ENCODE measurements around the gene SLIT1. TPM values are rescaled to one million over a fixed set of nuclear protein-coding genes. Genes with fewer than 3 reads are reported as not detected.

Gene SLIT1
- total RNA-seq, 1 experiment from 2014 or later, result not detected

DNA sequence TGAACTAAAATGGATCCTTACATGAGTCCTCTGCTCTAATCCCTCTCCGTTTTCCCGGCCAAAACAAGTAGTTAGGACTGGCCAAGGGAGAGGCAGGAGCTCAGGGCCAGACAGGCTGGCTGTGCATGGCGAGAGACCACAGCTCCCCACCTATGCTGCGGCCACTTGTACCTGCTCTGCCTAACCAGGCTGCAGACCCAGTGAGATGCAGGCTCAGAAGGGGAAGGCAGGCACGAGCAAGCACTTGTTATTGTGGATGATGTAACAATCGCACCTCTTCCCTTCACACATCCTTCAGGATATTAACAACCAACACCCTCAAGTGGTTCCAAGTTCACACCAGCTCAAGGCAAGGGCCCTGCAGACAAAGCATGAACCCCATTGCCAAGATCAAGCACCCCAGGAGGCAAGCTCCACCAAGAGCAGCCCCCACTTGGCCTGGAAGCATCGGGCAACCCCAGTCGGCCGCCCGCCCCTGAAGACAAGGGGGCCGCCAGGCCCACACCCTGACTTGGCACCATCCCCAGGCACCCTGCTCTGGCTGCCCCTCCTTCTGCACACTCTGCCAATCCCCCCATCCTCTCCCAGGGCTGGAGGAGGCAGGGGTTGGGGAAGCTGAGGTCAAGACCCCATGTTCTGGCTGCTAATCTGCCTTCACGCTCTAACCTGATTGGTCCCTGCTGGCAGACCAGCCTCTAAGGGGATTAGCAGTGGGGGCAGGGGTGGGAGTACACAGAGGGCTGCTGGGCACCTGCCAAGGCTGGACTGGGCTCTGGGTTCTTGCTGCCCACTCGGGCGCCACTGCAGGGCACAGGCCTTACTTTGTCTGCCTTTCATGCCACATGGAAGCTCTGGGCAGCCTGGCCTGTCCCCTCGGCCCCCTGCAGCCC is 111.3 kb downstream of the SLIT1 start:
- Histone ChIP-seq H3K36me3 (no peaks in the 10 kb centered on the region), H3K9me3 (peaks cover 4% of the 10 kb centered on the region; the same call in 1 of the 2 replicates), H3K27me3 (no peaks in the 10 kb centered on the region), H3K4me3 (no peak overlapping the region)
- no peak for DNase-seq

DNA sequence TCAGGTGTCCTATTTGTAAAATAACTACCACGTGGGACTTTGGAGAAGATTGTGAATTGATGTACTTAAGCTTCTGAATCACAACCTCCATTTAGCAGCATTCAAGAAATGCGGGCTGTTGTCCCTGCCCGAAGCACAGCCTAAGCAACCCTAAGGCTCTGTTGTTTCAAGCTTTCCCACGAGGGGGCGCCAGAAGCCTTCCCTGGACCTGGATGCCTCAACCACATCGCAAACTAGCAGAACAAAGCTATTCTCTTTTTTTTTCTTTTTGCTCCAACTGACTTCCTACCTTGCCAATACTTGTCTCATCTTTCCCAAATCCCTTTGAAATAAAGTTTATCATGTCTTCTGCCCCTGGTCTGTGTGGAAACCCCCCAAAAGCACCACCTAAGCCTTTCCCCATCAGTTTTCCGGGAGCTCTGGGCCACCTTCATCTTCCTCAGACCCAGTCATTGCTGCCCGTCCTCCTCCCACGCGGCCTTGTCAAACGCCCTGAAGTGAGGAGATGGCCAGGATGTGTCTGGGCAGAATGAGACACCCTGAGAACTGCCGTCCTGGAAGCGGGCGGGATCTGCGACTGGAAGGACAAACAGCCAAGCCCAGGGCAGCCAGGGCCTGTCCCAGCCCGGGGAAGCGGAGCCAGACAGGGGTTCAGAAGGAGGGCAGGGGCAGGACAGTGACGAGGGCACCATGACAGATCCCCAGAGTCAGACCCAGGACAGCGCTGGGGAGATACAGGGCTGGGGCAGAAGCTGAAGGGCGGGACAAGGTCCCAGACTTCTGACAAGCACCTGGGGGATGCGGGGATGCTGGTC is 112.7 kb downstream of the SLIT1 start:
- Histone ChIP-seq H3K27me3 (no peaks in the 10 kb centered on the region), H3K4me3 (no peak overlapping the region), H3K36me3 (no peaks in the 10 kb centered on the region), H3K9me3 (peaks cover 4% of the 10 kb centered on the region; the same call in 1 of the 2 replicates)
- peak; percentile 61 for DNase-seq

DNA sequence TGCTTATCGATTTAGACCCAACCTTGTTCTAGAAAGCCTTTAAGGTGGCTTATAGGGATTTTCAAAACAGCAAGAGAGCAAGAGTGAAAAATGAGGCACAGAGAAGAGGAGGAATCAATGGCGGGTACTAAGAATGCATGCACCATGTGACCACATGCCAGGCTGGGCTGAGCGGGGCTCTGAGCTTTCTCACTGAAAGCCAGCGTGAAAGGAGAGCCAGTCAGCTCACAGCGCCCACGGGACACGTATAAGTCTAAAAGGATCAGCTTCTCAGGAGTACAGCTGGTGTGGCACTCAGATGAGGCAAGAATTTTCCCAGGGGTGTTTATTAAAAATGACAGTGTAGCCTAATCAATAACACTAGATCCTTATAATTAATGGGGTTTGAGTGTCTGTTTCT is 114.3 kb downstream of the SLIT1 start:
- no peaks in the 10 kb centered on the region for H3K36me3 ChIP-seq
- peaks cover 4% of the 10 kb centered on the region; the same call in 1 of the 2 replicates for H3K9me3 ChIP-seq
- no peak overlapping the region for H3K4me3 ChIP-seq
- no peaks in the 10 kb centered on the region for H3K27me3 ChIP-seq
- DNase-seq, result no peak

DNA sequence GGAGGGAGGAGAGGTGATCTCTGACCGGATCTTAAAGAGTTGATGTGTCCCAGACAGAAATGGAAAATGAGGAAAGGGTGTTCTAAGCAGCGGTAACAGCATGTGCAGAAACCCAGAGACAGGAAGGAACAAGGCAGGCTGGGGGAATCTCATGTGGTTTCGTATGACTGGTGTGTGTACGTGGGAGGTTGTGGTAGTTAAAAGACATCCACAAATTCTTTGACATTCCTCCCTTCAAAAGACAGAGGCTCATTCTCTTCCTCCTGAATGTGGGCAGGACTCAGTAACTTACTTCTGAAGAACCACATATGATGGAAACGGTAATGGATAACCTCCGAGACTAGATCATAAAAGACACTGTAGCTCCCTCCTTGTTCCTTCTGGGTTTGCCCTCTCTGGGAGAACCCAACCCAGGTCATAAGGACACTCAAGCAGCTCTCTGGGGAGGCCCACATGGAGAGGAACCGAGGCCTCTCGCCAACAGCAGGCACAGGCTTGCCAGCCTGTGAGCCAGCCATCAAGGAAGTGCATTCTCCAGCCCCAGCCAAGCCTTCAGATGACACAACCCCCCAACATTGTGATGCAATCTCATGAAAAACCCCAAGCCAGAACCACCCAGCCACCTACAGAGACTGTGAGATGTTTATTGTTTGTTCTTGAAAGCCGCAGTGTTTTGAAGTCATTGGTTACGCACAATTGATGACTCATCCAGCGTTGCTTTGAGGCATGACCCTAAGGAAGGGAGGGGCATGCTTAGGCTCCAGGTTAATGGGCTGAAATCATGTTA is 116.0 kb downstream of the SLIT1 start:
- no peak overlapping the region for H3K4me3 ChIP-seq
- peaks cover 4% of the 10 kb centered on the region; the same call in 1 of the 2 replicates for H3K9me3 ChIP-seq
- no peaks in the 10 kb centered on the region for H3K27me3 ChIP-seq
- no peaks in the 10 kb centered on the region for H3K36me3 ChIP-seq
- DNase-seq, result peak; percentile 28

DNA sequence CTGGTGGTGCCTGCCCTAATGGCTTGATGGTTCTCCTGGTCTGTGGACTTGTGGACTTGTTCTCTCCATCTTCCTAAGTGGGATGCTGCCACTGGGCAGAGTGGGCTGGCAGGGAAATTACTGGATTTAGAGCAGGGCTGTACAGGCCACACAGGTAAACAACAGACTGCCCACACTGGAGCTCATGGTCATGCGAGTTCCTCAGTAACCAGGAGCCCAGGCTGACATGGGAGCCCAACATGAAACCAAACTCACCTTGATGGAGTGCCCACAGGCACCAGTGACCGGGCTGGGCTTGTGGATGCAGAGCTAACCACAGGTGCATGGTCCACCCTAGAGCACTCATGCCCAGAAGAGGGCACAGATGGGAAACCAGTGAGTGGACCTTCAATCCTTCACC is 116.7 kb downstream of the SLIT1 start:
- no peaks in the 10 kb centered on the region for H3K36me3 ChIP-seq
- DNase-seq, result no peak
- no peak overlapping the region for H3K4me3 ChIP-seq

DNA sequence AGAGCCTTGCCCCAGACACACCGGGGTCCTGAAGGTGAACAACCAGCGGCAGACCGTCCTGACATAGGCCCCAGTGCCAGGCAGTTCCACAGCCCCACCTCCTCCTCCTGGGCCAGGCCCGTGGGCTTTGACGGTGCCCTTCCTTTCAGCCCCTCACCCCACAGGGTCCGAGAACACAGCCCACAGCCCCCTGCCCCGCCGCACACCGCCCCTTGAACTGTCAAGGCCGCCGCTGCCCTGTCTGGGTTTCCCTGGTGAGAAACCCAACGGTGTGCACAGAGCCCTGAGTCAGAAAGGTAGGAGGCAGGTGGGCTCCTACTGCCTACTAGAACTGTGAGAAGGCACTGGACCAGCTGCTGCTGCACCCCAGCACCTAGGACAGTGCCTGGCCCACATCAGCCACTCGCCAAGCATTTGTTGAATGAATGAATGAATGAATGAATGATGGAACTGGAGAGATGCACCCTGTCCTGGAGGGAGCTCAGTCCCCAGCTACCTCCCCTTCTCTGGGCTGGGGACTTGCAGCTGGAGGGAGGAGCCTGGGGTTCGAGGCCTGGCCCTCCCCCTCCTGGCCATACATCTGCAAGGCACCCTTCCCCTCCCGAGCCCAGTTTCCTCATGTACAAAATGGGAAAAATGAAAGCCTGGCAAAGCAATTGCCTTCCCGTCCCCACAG is 117.9 kb downstream of the SLIT1 start:
- Histone ChIP-seq H3K36me3 (no peaks in the 10 kb centered on the region), H3K4me3 (no peak overlapping the region), H3K27me3 (no peaks in the 10 kb centered on the region), H3K9me3 (peaks cover 4% of the 10 kb centered on the region; the same call in 1 of the 2 replicates)
- no peak for DNase-seq

More for the DNA sequence above, 116.7 kb downstream of the SLIT1 start:
- Histone ChIP-seq H3K27me3 (no peaks in the 10 kb centered on the region), H3K9me3 (peaks cover 4% of the 10 kb centered on the region; the same call in 1 of the 2 replicates)

DNA sequence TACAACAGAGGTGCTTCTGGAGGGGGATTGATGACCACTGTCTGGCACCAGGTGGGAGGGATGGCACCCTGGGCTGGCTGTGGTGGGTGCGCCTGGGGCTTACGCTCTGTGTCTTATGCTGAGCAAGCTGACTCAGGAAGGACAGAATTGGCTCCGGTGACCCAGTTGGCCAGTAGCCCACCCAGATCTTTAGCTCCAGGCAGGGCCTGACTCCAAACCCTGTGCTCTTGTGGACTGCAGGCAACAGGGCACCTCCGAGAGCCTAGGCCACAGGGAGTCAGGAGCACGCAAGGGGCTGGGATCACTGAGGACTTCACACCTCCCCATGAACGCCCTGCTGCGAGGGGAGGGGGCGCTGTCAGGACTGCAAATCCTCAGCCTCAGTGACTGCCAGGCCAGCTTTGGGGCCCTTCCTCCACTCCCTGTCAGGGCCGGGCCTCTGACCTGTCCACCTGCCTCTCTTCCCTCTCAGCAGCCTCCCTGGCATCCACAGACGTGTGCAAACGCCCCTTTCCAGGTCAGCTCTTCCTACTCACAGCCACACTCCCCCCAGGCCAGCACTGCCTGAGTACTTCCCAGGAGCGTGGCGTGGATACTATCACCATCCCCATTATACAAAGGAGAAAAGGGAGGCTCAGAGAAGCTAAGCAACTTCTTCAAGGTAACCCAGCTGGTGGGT is 118.7 kb downstream of the SLIT1 start:
- Histone ChIP-seq H3K36me3 (no peaks in the 10 kb centered on the region), H3K9me3 (peaks cover 4% of the 10 kb centered on the region; the same call in 1 of the 2 replicates), H3K4me3 (no peak overlapping the region), H3K27me3 (no peaks in the 10 kb centered on the region)
- no peak for DNase-seq

DNA sequence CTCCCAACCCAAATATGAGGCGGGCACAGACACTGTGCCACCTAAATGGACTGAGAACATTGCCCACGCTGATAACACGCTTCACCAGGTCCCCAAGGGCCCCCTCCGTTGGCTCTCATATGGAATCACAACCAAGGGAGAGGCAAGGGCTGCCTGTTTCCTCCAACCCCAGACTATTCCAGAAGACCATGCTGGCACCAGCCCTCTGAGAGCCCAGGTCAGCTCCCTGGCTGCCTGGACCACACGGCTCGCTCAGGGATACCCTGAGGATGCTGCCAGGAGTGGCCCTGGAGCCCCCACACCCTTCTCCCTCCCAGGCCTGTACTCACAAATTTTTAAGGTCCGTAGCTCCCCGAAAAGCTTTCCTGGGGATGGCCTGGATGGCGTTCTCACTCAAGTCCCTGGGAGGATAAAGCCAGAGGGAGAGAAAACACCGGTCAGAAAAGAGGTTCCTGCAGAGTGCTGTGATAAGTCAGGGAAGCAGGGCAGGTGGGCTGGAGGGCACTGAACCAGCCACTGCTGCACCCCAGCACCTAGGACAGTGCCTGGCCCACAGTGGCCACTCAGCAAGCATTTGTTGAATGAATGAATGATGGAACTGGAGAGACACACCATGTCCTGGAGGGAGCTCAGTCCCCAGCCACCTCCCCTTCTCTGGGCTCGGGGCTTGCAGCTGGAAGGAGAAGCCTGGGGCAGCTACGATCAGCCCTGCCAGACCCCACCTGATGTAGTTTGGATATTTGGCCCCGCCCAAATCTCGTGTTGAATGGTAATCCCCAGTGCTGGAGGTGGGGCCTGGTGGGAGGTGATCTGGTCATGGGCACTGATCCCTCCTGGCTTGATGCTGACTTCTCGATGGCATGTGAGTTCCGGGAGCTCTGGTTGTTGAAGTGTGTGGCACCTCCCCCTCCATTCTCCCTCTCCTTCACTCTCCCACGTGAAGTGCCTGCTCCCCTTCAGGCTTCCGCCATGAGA is 119.8 kb downstream of the SLIT1 start:
- H3K4me3 ChIP-seq, result no peak overlapping the region
- peaks cover 4% of the 10 kb centered on the region; the same call in 1 of the 2 replicates for H3K9me3 ChIP-seq
- no peaks in the 10 kb centered on the region for H3K27me3 ChIP-seq
- no peaks in the 10 kb centered on the region for H3K36me3 ChIP-seq
- no peak for DNase-seq

DNA sequence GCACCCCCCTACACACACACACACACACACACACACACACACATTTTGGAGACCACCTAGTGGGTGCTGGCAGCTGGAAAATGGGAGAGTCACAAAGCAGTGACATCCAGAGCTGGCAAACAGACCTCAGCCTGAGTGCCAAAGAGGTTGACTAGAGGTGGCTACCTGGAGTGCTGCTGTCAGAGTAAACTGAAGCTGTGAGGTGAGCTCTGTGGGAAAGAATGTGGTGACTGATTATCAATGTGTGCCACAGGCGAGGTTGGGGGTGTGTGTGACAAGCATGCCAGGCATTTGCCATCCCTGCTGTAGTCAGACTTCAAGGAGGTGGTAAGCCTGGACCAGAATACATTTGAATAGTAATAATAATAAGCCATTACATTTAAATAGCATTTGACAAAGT is 120.6 kb downstream of the SLIT1 start:
- H3K36me3 ChIP-seq, result no peaks in the 10 kb centered on the region
- H3K4me3 ChIP-seq, result no peak overlapping the region
- H3K9me3 ChIP-seq, result peaks cover 4% of the 10 kb centered on the region; the same call in 1 of the 2 replicates
- peak; percentile 32 for DNase-seq
- no peaks in the 10 kb centered on the region for H3K27me3 ChIP-seq

DNA sequence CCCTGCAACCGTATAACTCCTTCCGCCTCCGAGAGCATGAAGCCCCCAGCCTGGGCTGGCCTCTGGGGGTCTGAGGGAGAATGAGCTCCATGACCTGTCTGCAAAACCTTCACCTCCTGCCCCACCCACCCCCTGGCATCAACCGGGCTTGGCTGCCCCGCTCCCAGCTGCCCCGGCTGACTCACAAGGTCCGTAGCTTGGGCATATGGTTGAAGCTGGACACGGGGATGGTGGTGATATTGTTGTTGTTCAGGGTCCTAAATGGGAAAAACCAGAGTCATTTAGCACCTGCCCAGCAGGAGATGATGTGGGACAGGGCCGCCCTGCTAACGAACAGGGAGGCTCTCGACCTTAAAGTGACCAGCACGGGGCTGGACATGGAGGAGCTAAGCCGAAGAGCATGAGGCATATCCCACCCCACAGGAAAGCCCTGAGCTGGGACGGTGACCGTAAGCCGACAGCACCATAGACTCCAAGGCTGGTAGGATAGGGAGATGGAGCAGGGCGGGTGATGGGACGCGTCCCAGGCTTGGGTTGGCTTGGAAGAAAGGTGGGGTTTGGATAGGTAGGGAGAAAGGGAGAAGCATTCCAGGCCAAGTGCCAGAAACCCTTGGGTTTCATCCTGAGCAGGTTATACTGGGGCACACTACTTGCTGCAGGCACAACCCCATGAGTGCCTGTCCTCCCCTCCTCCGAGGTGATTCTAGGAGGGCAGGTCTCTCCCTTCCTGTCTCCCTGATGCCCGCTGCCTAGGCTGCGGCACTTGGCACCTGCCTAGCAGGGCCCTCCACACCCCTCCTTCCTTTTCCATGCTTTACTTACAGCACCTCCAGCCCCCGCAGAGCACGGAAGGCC is 121.5 kb downstream of the SLIT1 start:
- DNase-seq, result peak; percentile 55
- no peaks in the 10 kb centered on the region for H3K36me3 ChIP-seq

DNA sequence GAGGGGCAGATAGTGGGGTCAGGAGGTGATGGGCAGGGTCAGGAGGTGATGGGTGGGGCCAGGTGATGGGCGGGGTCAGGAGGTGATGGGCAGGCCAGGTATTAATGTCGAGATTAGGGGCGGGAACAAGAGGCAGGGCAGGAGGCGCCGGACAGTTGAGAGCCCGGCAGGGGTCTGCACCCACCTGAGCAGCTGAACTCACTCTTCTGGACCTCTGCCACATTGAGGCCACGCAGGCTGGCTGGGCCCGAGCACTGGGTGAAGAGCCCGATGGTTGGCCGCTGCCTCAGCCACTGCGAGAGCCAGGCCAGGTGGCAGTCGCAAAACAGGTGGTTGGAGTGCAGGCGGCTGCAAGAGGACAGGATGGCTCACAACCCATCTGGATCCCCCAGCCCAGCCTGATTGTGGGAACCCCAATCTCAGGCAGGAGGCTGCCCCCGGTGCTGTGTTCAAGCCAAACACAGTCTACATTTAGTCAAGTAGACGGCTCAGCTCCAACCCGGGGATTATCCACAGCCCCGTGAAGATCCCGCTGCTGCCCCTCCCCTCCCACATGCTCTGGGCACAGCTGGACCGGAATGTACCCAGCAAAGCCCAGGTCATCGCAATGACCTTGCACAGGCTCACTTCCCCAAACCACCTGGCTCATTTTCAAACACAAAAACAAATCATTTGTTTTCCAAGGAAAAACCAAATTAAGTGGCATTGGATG is 122.3 kb downstream of the SLIT1 start:
- peak; percentile 17 for DNase-seq
- no peaks in the 10 kb centered on the region for H3K9me3 ChIP-seq
- H3K36me3 ChIP-seq, result no peaks in the 10 kb centered on the region
- no peak overlapping the region for H3K4me3 ChIP-seq
- no peaks in the 10 kb centered on the region for H3K27me3 ChIP-seq

More for the DNA sequence above, 121.5 kb downstream of the SLIT1 start:
- no peaks in the 10 kb centered on the region for H3K27me3 ChIP-seq
- H3K9me3 ChIP-seq, result no peaks in the 10 kb centered on the region
- H3K4me3 ChIP-seq, result no peak overlapping the region

DNA sequence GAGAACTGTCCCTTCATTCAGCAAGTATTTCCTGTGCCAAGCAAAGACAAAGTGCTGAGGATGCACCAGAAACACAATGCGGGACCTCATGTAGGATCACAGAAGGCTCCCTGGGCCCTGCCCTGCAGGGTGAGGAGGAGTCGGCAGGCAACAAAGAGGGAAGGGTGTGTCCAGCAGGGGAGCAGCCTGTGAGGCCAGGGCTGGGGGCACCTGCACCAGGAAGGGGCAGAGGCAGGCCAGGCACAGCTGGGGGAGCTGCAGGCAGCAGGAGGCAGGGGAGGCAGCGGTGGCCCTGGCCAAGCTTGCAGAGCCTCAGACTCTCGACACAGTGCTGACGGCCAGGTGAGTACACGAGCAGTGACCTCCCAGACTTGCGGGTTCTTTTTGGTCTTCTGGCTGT is 123.3 kb downstream of the SLIT1 start:
- H3K36me3 ChIP-seq, result no peaks in the 10 kb centered on the region
- no peaks in the 10 kb centered on the region for H3K9me3 ChIP-seq
- H3K27me3 ChIP-seq, result no peaks in the 10 kb centered on the region
- no peak overlapping the region for H3K4me3 ChIP-seq
- no peak for DNase-seq

DNA sequence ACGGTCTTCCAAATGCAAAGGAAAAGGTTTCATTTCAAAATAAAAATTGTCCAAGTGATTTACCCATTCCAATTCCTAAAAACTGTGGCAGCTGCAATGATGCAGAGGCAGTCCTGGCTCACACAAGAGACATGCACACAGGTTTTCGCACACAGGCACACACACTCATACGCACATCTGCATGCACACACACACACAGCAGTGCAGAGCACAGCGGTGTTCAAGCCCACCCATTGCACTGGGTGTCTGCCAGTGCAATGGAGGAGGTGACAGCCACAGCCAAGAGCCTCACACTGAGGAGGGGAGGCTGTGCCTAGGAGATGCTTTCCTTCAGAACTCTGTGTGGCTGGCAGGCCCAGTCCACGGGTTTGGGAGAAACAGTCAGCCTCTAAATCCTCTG is 123.7 kb downstream of the SLIT1 start:
- no peak overlapping the region for H3K4me3 ChIP-seq
- H3K36me3 ChIP-seq, result no peaks in the 10 kb centered on the region
- no peaks in the 10 kb centered on the region for H3K27me3 ChIP-seq
- DNase-seq, result no peak
- H3K9me3 ChIP-seq, result no peaks in the 10 kb centered on the region
